PC-3 (cell line): ENCODE data around the gene NDUFA8. TPM values are rescaled to one million over a fixed set of nuclear protein-coding genes. Genes with fewer than 3 reads are reported as not detected.

Experiments used
- ATAC-seq: fragments of 200-7000 bp; cut with Tn5 transposase; 2 replicates; pipeline ENCODE4 v1.9.1; 2020; ENCODE audit warnings: mild to moderate bottlenecking, moderate library complexity
- BruUV-seq: library from RNA; stranded (reverse); fragments of 400-500 nt; replicated peaks from 2 replicates; lab custom pipeline; 2021; lab: Mats Ljungman, UMichigan
- CTCF ChIA-PET: fragments of 300-600 bp; sonication (Branson Sonifier 250); formaldehyde crosslinking; loops from one replicate; lab custom pipeline; 2022; ENCODE audit warnings: antibody characterized with exemption; lab: Charles Lee
- POLR2A ChIA-PET: fragments of 300-600 bp; sonication (Branson Sonifier 250); formaldehyde crosslinking; loops from one replicate; lab custom pipeline; 2022; ENCODE audit warnings: antibody characterized with exemption; ENCODE audit not compliant: unreplicated experiment; lab: Charles Lee
- DNase-seq: peaks from one replicate; pipeline ENCODE4 v3.0.0-alpha.2; 2015
- H2AFZ ChIP-seq: fragments of 300-600 bp; sonication (generic); 2 replicates; pipeline ENCODE4 v1.6.0; 2016; ENCODE audit warnings: antibody characterized with exemption, low read length
- H3F3A ChIP-seq: fragments of 300-600 bp; sonication (generic); one replicate; pipeline ENCODE4 v1.6.0; 2017; ENCODE audit warnings: antibody characterized with exemption, low read length, control low read depth, mild to moderate bottlenecking; ENCODE audit not compliant: unreplicated experiment
- H3K27ac ChIP-seq: fragments of 300-600 bp; sonication (generic); 2 replicates; pipeline ENCODE4 v1.5.1; 2016; ENCODE audit warnings: mild to moderate bottlenecking, low read length
- H3K27me3 ChIP-seq: fragments of 300-600 bp; sonication (generic); 2 replicates; pipeline ENCODE4 v1.6.1; 2016; ENCODE audit warnings: low read length, mixed read lengths
- H3K36me3 ChIP-seq: fragments of 300-600 bp; sonication (generic); 2 replicates; pipeline ENCODE4 v1.6.1; 2016; ENCODE audit warnings: low read depth, mixed run types, low read length, mixed read lengths
- H3K4me1 ChIP-seq: fragments of 300-600 bp; sonication (generic); 2 replicates; pipeline ENCODE4 v1.5.1; 2016; ENCODE audit warnings: low read length; ENCODE audit not compliant: insufficient read depth
- H3K4me2 ChIP-seq: fragments of 300-600 bp; sonication (generic); 2 replicates; pipeline ENCODE4 v1.6.0; 2016; ENCODE audit warnings: low read length
- H3K4me3 ChIP-seq: fragments of 300-600 bp; sonication (generic); 2 replicates; pipeline ENCODE4 v1.5.1; 2016; ENCODE audit warnings: mild to moderate bottlenecking, low read length, mixed read lengths
- H3K79me2 ChIP-seq: fragments of 300-600 bp; sonication (generic); 2 replicates; pipeline ENCODE4 v1.6.1; 2017; ENCODE audit warnings: low read length, mixed read lengths
- H3K9ac ChIP-seq: fragments of 300-600 bp; sonication (generic); 2 replicates; pipeline ENCODE4 v1.6.0; 2016; ENCODE audit warnings: mild to moderate bottlenecking, low read length
- H3K9me2 ChIP-seq: fragments of 300-600 bp; sonication (generic); replicated peaks from 2 replicates; pipeline ENCODE4 v1.6.1; 2016; ENCODE audit warnings: mixed run types, low read length, mixed read lengths
- H3K9me3 ChIP-seq: fragments of 300-600 bp; sonication (generic); 2 replicates; pipeline ENCODE4 v1.6.1; 2016; ENCODE audit warnings: low read length, mixed read lengths
- H4K20me1 ChIP-seq: fragments of 300-600 bp; sonication (generic); 2 replicates; pipeline ENCODE4 v1.6.1; 2016; ENCODE audit warnings: low read length, mixed read lengths
- CTCF ChIP-seq: fragments of 300-600 bp; sonication (generic); conservative IDR thresholded peaks from 2 replicates; pipeline ENCODE4 v1.5.1; 2017; ENCODE audit warnings: antibody characterized with exemption, low read depth, mild to moderate bottlenecking, low read length
- EZH2 ChIP-seq: fragments of 300-600 bp; sonication (generic); IDR thresholded peaks from one replicate; pipeline ENCODE4 v1.6.1; 2017; ENCODE audit warnings: antibody characterized with exemption, mild to moderate bottlenecking, low read length; ENCODE audit not compliant: unreplicated experiment
- EZH2phosphoT487 ChIP-seq: fragments of 300-600 bp; sonication (generic); IDR thresholded peaks from 2 replicates; pipeline ENCODE4 v1.6.1; 2018; ENCODE audit warnings: mild to moderate bottlenecking, antibody characterized with exemption, low read length, borderline replicate concordance
- intact Hi-C: fragments of 100-400 bp; cut with micrococcal nuclease; formaldehyde crosslinking; loops from 2 replicates; pipeline ENCODE4 v1.9.0; 2023
- total RNA-seq: library from RNA; depleted of rRNA; stranded (reverse); fragments of >200 nt; gene quantifications from 2 replicates; pipeline ENCODE4 v1.2.3, GENCODE V29; 2014

Gene NDUFA8
- total RNA-seq, 1 experiment from 2014 or later, result 67.5 TPM

GRCh38 chr9:122124528-122124927, 35.1 kb downstream of the NDUFA8 start:
- no peak for ATAC-seq
- H2AFZ ChIP-seq, result no peak overlapping the region
- no peaks in the 10 kb centered on the region for H3K36me3 ChIP-seq
- DNase-seq, result no peak
- no peaks in the 10 kb centered on the region for H3F3A ChIP-seq
- TF ChIP-seq EZH2, result no peak
- no peak for TF ChIP-seq EZH2phosphoT487
- TF ChIP-seq CTCF, result no peak
- H3K79me2 ChIP-seq, result no peaks in the 10 kb centered on the region
- no peaks in the 10 kb centered on the region for H3K9me2 ChIP-seq
- peaks cover 14% of the 10 kb centered on the region for H3K4me1 ChIP-seq
- H3K9me3 ChIP-seq, result no peaks in the 10 kb centered on the region
- no peak overlapping the region for H3K4me3 ChIP-seq
- CTCF ChIA-PET, result interaction anchor here (0.5 to 2.6 kb wide), 7 partner anchors 11 to 685 kb away, joined by 3 to 34 read pairs (median 4); partner anchors contain the start of genes MORN5, MRRF, NDUFA8 and RBM18
- no peaks in the 10 kb centered on the region for H3K27me3 ChIP-seq
- no peaks in the 10 kb centered on the region for H4K20me1 ChIP-seq
- no peak overlapping the region for H3K9ac ChIP-seq
- H3K4me2 ChIP-seq, result no peak overlapping the region
- BruUV-seq, result no TSS peak
- no peak overlapping the region for H3K27ac ChIP-seq
- intact Hi-C loops, result loop anchor here (10.0 kb wide), 1 partner anchor 140 kb away; the partner anchor contains the start of genes MRRF and RBM18
- POLR2A ChIA-PET, result interaction anchor here (0.6 kb wide), 1 partner anchor 1131 kb away, joined by 5 read pairs; no protein-coding TSS in a partner anchor

DNA sequence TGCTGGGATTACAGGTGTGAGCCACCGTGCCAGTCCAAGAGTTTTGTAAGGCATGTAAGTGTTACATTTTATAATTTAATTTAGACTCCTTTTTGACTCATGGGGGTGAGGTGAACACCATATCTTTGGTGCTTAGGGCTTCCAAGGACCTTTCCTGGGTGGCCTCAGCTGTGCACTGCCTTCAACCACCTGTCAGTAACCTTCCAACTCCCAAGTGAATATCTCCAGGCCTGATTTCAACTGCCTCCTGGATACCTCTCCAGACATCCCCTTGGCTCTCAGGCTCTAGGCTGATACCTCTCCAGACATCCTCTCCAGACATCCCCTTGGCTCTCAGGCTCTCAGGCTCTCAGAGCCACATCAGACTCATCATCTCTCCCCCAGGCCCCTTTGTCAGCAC, 35.5 kb downstream of the NDUFA8 start:
- TF ChIP-seq EZH2phosphoT487 (no peak), CTCF (no peak), EZH2 (no peak)
- Histone ChIP-seq H3K79me2 (no peaks in the 10 kb centered on the region), H3F3A (no peaks in the 10 kb centered on the region), H3K36me3 (no peaks in the 10 kb centered on the region), H3K4me3 (no peak overlapping the region), H2AFZ (no peak overlapping the region), H3K9ac (no peak overlapping the region), H3K27me3 (no peaks in the 10 kb centered on the region), H3K27ac (no peak overlapping the region), H3K9me3 (no peaks in the 10 kb centered on the region), H4K20me1 (no peaks in the 10 kb centered on the region), H3K4me1 (peaks cover 14% of the 10 kb centered on the region), H3K4me2 (no peak overlapping the region), H3K9me2 (no peaks in the 10 kb centered on the region)
- ATAC-seq (no peak), DNase-seq (no peak)
- BruUV-seq, result no TSS peak
- intact Hi-C loops, result loop anchor here (10.0 kb wide), 1 partner anchor 141 kb away; the partner anchor contains the start of genes MRRF and RBM18
- ChIA-PET POLR2A (no interaction called here), CTCF (interaction anchor here (2.6 kb wide), 1 partner anchor 227 kb away, joined by 34 read pairs; no protein-coding TSS in a partner anchor)
